GM12892 (cell line): Measurements from ENCODE around the gene TSGA10IP.

Experiments used
- POLR2A ChIP-seq: IDR thresholded peaks from 2 replicates; pipeline ENCODE4 v1.6.1; 2011; ENCODE audit warnings: low read depth, low read length, control low read depth
- POLR2AphosphoS5 ChIP-seq: IDR thresholded peaks from 2 replicates; pipeline ENCODE4 v1.6.1; 2011; ENCODE audit warnings: low read depth, low read length, control low read depth

DNA sequence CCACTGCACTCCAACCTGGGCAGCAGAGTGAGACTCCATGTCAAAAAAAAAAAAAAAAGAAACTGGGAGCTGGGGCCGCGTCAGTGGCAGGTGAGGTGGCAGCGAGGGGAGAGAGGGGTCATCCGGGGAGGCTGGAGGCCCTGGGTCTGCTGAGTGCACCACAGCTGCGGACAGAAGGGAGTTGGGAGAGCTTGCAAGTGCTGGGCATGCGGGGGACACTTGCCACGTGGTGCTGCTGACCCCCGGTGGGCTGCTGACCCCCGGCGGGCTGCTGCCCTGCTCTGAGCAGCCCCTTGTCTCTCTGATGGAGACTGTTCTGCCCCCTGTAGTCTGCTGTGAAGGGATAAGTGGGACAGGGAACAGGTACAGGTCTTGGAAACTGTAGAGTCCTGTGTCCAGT is 23.4 kb upstream of the TSGA10IP start:
- TF ChIP-seq POLR2A (no peak), POLR2AphosphoS5 (no peak)
